ENCODE measurements around the gene PPIL4. TPM values are rescaled to one million over a fixed set of nuclear protein-coding genes. Genes with fewer than 3 reads are reported as not detected.

PPIL4 gene
- total and polyA plus RNA-seq, 2 of the 13 experiments (the other 11 are each of a cell fraction or from before 2014, with no cell fraction given): 5.5 to 46.0 TPM

GRCh38 chr6:149470948-149471347, 74.9 kb downstream of the PPIL4 start (continued):
- TF ChIP-seq, protein P1, sequence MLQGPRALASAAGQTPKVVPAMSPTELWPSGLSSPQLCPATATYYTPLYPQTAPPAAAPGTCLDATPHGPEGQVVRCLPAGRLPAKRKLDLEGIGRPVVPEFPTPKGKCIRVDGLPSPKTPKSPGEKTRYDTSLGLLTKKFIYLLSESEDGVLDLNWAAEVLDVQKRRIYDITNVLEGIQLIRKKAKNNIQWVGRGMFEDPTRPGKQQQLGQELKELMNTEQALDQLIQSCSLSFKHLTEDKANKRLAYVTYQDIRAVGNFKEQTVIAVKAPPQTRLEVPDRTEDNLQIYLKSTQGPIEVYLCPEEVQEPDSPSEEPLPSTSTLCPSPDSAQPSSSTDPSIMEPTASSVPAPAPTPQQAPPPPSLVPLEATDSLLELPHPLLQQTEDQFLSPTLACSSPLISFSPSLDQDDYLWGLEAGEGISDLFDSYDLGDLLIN (CRISPR knock-in tag; IDR thresholded peaks at IDR 0.05; ENCODE audit: borderline replicate concordance): no peak

- ChIA-PET POLR2A (interaction anchor here (1.2 kb wide), 1 partner anchor 17 kb away, joined by 3 read pairs; the partner anchor contains the start of gene ZC3H12D), CTCF (ENCODE audit: low intra/inter-chr PET ratio, low total read pairs) (no interaction called here)
- Histone ChIP-seq H2AFZ (ENCODE audit: low read length) (no peak overlapping the region), H3K4me2 (ENCODE audit: low read depth, low read length) (no peak overlapping the region), H4K20me1 (ENCODE audit: insufficient read depth, low read length) (no peaks in the 10 kb centered on the region), H3K27ac (ENCODE audit: extremely low read length, insufficient read depth, low read length) (no peak overlapping the region), H3K27me3 (ENCODE audit: control insufficient read depth in 1 of 2, insufficient read depth in 2 of 2, low read length in 2 of 2) (no peaks in the 10 kb centered on the region), H3K4me3 (replicated peaks in 1 of 3; ENCODE audit: insufficient read depth in 1 of 3, low read depth in 2 of 3, low read length in 3 of 3) (no peak overlapping the region), H3K9ac (ENCODE audit: insufficient read depth, low read depth, low read length) (no peak overlapping the region), H3K79me2 (ENCODE audit: insufficient read depth, low read length) (no peaks in the 10 kb centered on the region), H3K36me3 (replicated peaks in 1 of 2; ENCODE audit: control insufficient read depth in 1 of 2, insufficient read depth in 2 of 2, low read length in 2 of 2) (no peaks in the 10 kb centered on the region), H3K9me3 (ENCODE audit: low read length) (no peaks in the 10 kb centered on the region), H3K4me1 (ENCODE audit: insufficient read depth, low read length) (peaks cover 30% of the 10 kb centered on the region)
- in situ Hi-C loops (cut with HindIII; ENCODE audit: extremely low pct_ligation_motif_present, low pct_unique_long_range_greater_than_20kb): no loop called here
- no TSS peak for BruUV-seq (replicated peaks)
- DNase-seq (ENCODE audit: low spot score): no peak
- no peak for FAIRE-seq
- intact Hi-C loops (cut with micrococcal nuclease; ENCODE audit: unreplicated experiment): no loop called here
- TF ChIP-seq ZNF713 (CRISPR knock-in tag; IDR thresholded peaks at IDR 0.05) (no peak), PAX8 (CRISPR knock-in tag; IDR thresholded peaks at IDR 0.05; ENCODE audit: borderline replicate concordance) (no peak), ZMYM3 (CRISPR knock-in tag; IDR thresholded peaks at IDR 0.05) (0 out of 2 replicates have a peak, but pooled peaks have one; percentile 3), ZNF280D (CRISPR knock-in tag; IDR thresholded peaks at IDR 0.05) (0 out of 2 replicates have a peak, but pooled peaks have one; percentile 30), ZIK1 (CRISPR knock-in tag; IDR thresholded peaks at IDR 0.05; ENCODE audit: borderline replicate concordance, low read depth) (no peak)
- ATAC-seq: no peak
- WGBS (ENCODE audit: low lambda C conversion rate): 92% methylated on average over 2 of the region's 2 CpGs
These were observed 77.7 kb downstream of the PPIL4 start for GRCh38 chr6:149468179-149468578.
